Measurements from ENCODE around the gene ADRB1.

The ADRB1 gene

GRCh38 chr10:114095559-114096337, 52.1 kb downstream of the ADRB1 start:
- Histone ChIP-seq H3K4me3 (ENCODE audit: low read depth, low read length) (no peak overlapping the region), H3K4me1 (no peaks in the 10 kb centered on the region)

More at GRCh38 chr10:114095559-114096337, 52.1 kb downstream of the ADRB1 start:
- peak; percentile 14 for DNase-seq
- peaks cover 6% of the 10 kb centered on the region for H3K27me3 ChIP-seq
- TF ChIP-seq, protein P1, sequence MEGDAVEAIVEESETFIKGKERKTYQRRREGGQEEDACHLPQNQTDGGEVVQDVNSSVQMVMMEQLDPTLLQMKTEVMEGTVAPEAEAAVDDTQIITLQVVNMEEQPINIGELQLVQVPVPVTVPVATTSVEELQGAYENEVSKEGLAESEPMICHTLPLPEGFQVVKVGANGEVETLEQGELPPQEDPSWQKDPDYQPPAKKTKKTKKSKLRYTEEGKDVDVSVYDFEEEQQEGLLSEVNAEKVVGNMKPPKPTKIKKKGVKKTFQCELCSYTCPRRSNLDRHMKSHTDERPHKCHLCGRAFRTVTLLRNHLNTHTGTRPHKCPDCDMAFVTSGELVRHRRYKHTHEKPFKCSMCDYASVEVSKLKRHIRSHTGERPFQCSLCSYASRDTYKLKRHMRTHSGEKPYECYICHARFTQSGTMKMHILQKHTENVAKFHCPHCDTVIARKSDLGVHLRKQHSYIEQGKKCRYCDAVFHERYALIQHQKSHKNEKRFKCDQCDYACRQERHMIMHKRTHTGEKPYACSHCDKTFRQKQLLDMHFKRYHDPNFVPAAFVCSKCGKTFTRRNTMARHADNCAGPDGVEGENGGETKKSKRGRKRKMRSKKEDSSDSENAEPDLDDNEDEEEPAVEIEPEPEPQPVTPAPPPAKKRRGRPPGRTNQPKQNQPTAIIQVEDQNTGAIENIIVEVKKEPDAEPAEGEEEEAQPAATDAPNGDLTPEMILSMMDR (IDR thresholded peaks at IDR 0.05; ENCODE audit: low read depth, low read length) = no peak
- H3K9me3 ChIP-seq = no peaks in the 10 kb centered on the region
- no peaks in the 10 kb centered on the region for H3K36me3 ChIP-seq
